ENCODE results near the gene NTSR2.

- TF ChIP-seq, protein P1, sequence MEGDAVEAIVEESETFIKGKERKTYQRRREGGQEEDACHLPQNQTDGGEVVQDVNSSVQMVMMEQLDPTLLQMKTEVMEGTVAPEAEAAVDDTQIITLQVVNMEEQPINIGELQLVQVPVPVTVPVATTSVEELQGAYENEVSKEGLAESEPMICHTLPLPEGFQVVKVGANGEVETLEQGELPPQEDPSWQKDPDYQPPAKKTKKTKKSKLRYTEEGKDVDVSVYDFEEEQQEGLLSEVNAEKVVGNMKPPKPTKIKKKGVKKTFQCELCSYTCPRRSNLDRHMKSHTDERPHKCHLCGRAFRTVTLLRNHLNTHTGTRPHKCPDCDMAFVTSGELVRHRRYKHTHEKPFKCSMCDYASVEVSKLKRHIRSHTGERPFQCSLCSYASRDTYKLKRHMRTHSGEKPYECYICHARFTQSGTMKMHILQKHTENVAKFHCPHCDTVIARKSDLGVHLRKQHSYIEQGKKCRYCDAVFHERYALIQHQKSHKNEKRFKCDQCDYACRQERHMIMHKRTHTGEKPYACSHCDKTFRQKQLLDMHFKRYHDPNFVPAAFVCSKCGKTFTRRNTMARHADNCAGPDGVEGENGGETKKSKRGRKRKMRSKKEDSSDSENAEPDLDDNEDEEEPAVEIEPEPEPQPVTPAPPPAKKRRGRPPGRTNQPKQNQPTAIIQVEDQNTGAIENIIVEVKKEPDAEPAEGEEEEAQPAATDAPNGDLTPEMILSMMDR (IDR thresholded peaks at IDR 0.05), result no peak
- TF ChIP-seq POLR2A (IDR thresholded peaks at IDR 0.05), result no peak
Measured at GRCh38 chr2:11712866-11713265, 42.9 kb upstream of the NTSR2 start.
